ENCODE results near the gene MGLL. TPM values are rescaled to one million over a fixed set of nuclear protein-coding genes. Genes with fewer than 3 reads are reported as not detected.

MGLL gene
- total and polyA plus RNA-seq, 9 of the 15 experiments (the other 6 are each of a cell fraction or from before 2014, with no cell fraction given), result 0.12 to 0.32 (median 0.18) TPM; not detected in 6

- TF ChIP-seq HCFC1 (IDR thresholded peaks at IDR 0.05; ENCODE audit: low read depth, low read length) (no peak), BDP1 (IDR thresholded peaks at IDR 0.05; ENCODE audit: insufficient read depth, insufficient read length) (no peak), MEF2D (tag; conservative IDR thresholded peaks at IDR 0.05; ENCODE audit: low read depth) (no peak), TAF7 (tag; IDR thresholded peaks at IDR 0.05) (no peak), USF2 (CRISPR knock-in tag; IDR thresholded peaks at IDR 0.05) (no peak), RHOXF2B (CRISPR knock-in tag; conservative IDR thresholded peaks at IDR 0.05) (no peak), MNT (conservative IDR thresholded peaks at IDR 0.05) (no peak)
These were observed 32.9 kb upstream of the MGLL start (continued) for GRCh38 chr3:127855246-127855645.

- no peaks in the 10 kb centered on the region for H4K20me1 ChIP-seq (replicated peaks; ENCODE audit: control insufficient read depth, insufficient read depth, low read length)
- ATAC-seq (peak; percentile 80), FAIRE-seq (no peak), DNase-seq (ENCODE audit: extremely low read depth in 1 of 4, low spot score in 3 of 4) (peak; percentile 11 to 41 (median 25))
- 0% methylated on average over 6 of the region's 10 CpGs for WGBS (ENCODE audit: insufficient coverage, low coverage, missing lambda C conversion rate)
- no TSS peak for BruUV-seq (replicated peaks)
- no peaks in the 10 kb centered on the region for H3K79me2 ChIP-seq (ENCODE audit: control insufficient read depth, insufficient read depth, low read length)
- no peak overlapping the region for H3K9ac ChIP-seq (ENCODE audit: insufficient read depth in 1 of 2, low read depth in 2 of 2, low read length in 2 of 2)
- no peak overlapping the region for H3K4me2 ChIP-seq (ENCODE audit: insufficient read depth, low read length)
- peaks cover 2 to 34% of the 10 kb centered on the region in 2 experiments; a peak in 3 of 5 replicates for H3K27me3 ChIP-seq (ENCODE audit: control insufficient read depth in 2 of 2, insufficient read depth in 2 of 2, low read length in 2 of 2)
- in situ Hi-C loops (cut with MboI), result loop anchor here (10.0 kb wide), 1 partner anchor 281 kb away; no protein-coding TSS in a partner anchor
- no peaks in the 10 kb centered on the region for H3K36me3 ChIP-seq (ENCODE audit: control insufficient read depth, insufficient read depth, low read length)
- no peaks in the 10 kb centered on the region for H3K9me1 ChIP-seq (ENCODE audit: control insufficient read depth, insufficient read depth, low read length)
- no peaks in the 10 kb centered on the region for H3K9me3 ChIP-seq (replicated peaks; ENCODE audit: control insufficient read depth, insufficient read depth, low read depth, low read length)
- H2AFZ ChIP-seq (ENCODE audit: low read depth, low read length), result no peak overlapping the region
- ChIA-PET CTCF (ENCODE audit: low intra/inter-chr PET ratio) (interaction anchor here (0.7 to 1.4 kb wide), 2 partner anchors 117 to 280 kb away, joined by 4 read pairs; no protein-coding TSS in a partner anchor), POLR2A (interaction anchor here (0.6 to 0.8 kb wide), 2 partner anchors 152 to 189 kb away, joined by 3 read pairs; no protein-coding TSS in a partner anchor)
- intact Hi-C loops (cut with micrococcal nuclease), result loop anchor here (1.0 kb wide), 1 partner anchor 118 kb away; no protein-coding TSS in a partner anchor
- no peaks in the 10 kb centered on the region for H3K4me1 ChIP-seq (replicated peaks in 1 of 2; ENCODE audit: control insufficient read depth in 2 of 2, insufficient read depth in 2 of 2, low read length in 2 of 2)
- H3K4me3 ChIP-seq, result no peak overlapping the region
- no peak overlapping the region for H3K27ac ChIP-seq (ENCODE audit: extremely low read depth, low read depth, low read length)
- TF ChIP-seq ZNF253 (CRISPR knock-in tag; conservative IDR thresholded peaks at IDR 0.05), result no peak
- no peak for TF ChIP-seq ZNF263 (CRISPR knock-in tag; IDR thresholded peaks at IDR 0.05; ENCODE audit: borderline replicate concordance)
- no peak for TF ChIP-seq PHB (CRISPR knock-in tag; IDR thresholded peaks at IDR 0.05)
- no peak for TF ChIP-seq NR1H2 (CRISPR knock-in tag; IDR thresholded peaks at IDR 0.05)
- no peak for TF ChIP-seq ZNF583 (CRISPR knock-in tag; IDR thresholded peaks at IDR 0.05)
- no peak for TF ChIP-seq DIDO1 (tag; IDR thresholded peaks at IDR 0.05; ENCODE audit: low read depth)
- TF ChIP-seq SMAD1 (IDR thresholded peaks at IDR 0.05; ENCODE audit: low read depth, low read length, partially characterized antibody), result no peak
- no peak for TF ChIP-seq FOXK1 (CRISPR knock-in tag; IDR thresholded peaks at IDR 0.05; ENCODE audit: borderline replicate concordance)
- TF ChIP-seq, protein P1, sequence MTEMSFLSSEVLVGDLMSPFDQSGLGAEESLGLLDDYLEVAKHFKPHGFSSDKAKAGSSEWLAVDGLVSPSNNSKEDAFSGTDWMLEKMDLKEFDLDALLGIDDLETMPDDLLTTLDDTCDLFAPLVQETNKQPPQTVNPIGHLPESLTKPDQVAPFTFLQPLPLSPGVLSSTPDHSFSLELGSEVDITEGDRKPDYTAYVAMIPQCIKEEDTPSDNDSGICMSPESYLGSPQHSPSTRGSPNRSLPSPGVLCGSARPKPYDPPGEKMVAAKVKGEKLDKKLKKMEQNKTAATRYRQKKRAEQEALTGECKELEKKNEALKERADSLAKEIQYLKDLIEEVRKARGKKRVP (CRISPR knock-in tag; IDR thresholded peaks at IDR 0.05), result no peak
- TF ChIP-seq RAD21 (CRISPR knock-in tag; conservative IDR thresholded peaks at IDR 0.05 in 1 of 2, IDR thresholded peaks at IDR 0.05 in 1 of 2), result peak; percentile 53 to 71
- no peak for TF ChIP-seq SRSF9 (IDR thresholded peaks at IDR 0.05; ENCODE audit: borderline replicate concordance, low read depth, low read length)
- no peak for TF ChIP-seq ESRRB (CRISPR knock-in tag; IDR thresholded peaks at IDR 0.05; ENCODE audit: borderline replicate concordance)
- peak; percentile 40; the same call in 1 of the 2 replicates for TF ChIP-seq SMC3 (conservative IDR thresholded peaks at IDR 0.05; ENCODE audit: insufficient read depth, low read depth, low read length)
These were observed 31.4 kb upstream of the MGLL start for GRCh38 chr3:127853681-127854080.
